Astrocyte (in vitro differentiated cells and primary cell): ENCODE measurements around the gene SLC36A3. TPM values are rescaled to one million over a fixed set of nuclear protein-coding genes. Genes with fewer than 3 reads are reported as not detected.

ENCODE experiments used
- DNase-seq: peaks from one replicate; pipeline ENCODE4 v3.0.0-alpha.2; 2010; ENCODE audit warnings: low read depth
- FAIRE-seq: peaks from 2 replicates; lab custom pipeline; 2011; peaks lifted over from hg19 to GRCh38; lab: Jason Lieb, UNC
- H2AFZ ChIP-seq: 2 replicates; pipeline ENCODE4 v1.6.0; 2012; ENCODE audit warnings: low read depth, low read length, inconsistent platforms
- H3K27ac ChIP-seq: 2 replicates; pipeline ENCODE4 v1.5.1; 2011; ENCODE audit warnings: low read depth, low read length, inconsistent platforms
- H3K27me3 ChIP-seq: 2 replicates; pipeline ENCODE4 v1.6.0; 2011; ENCODE audit warnings: low read length, inconsistent platforms; ENCODE audit not compliant: insufficient read depth
- H3K36me3 ChIP-seq: 2 replicates; pipeline ENCODE4 v1.5.1; 2011; ENCODE audit warnings: low read length, inconsistent platforms; ENCODE audit not compliant: insufficient read depth
- H3K4me1 ChIP-seq: 2 replicates; pipeline ENCODE4 v1.5.1; 2011; ENCODE audit warnings: low read length, inconsistent platforms; ENCODE audit not compliant: insufficient read depth
- H3K4me2 ChIP-seq: 2 replicates; pipeline ENCODE4 v1.6.0; 2012; ENCODE audit warnings: low read length, inconsistent platforms
- H3K4me3 ChIP-seq: 2 replicates; pipeline ENCODE4 v1.5.1; 2011; ENCODE audit warnings: low read depth, mild to moderate bottlenecking, low read length, inconsistent platforms; ENCODE audit not compliant: insufficient read depth
- H3K79me2 ChIP-seq: 2 replicates; pipeline ENCODE4 v1.6.0; 2012; ENCODE audit warnings: mild to moderate bottlenecking, low read length, inconsistent platforms; ENCODE audit not compliant: insufficient read depth
- H3K9ac ChIP-seq: 2 replicates; pipeline ENCODE4 v1.6.0; 2012; ENCODE audit warnings: mild to moderate bottlenecking, low read length, inconsistent platforms
- H3K9me3 ChIP-seq: 2 replicates; pipeline ENCODE4 v1.5.1; 2012; ENCODE audit warnings: low read depth, mild to moderate bottlenecking, low read length, inconsistent platforms; ENCODE audit not compliant: insufficient read depth
- H4K20me1 ChIP-seq: 2 replicates; pipeline ENCODE4 v1.6.0; 2012; ENCODE audit warnings: low read length, inconsistent platforms; ENCODE audit not compliant: insufficient read depth
- H3K27ac Mint-ChIP-seq: one replicate; pipeline ENCODE4 v1.8.0; 2021; ENCODE audit warnings: mild to moderate bottlenecking, mixed read lengths; ENCODE audit not compliant: unreplicated experiment
- H3K27me3 Mint-ChIP-seq: one replicate; pipeline ENCODE4 v1.8.0; 2021; ENCODE audit warnings: low read depth, mixed read lengths; ENCODE audit not compliant: unreplicated experiment
- H3K36me3 Mint-ChIP-seq: one replicate; pipeline ENCODE4 v1.8.0; 2021; ENCODE audit warnings: low read depth, mixed read lengths; ENCODE audit not compliant: unreplicated experiment
- H3K4me1 Mint-ChIP-seq: one replicate; pipeline ENCODE4 v1.8.0; 2021; ENCODE audit warnings: low read depth, mixed read lengths; ENCODE audit not compliant: unreplicated experiment
- H3K4me3 Mint-ChIP-seq: one replicate; pipeline ENCODE4 v1.8.0; 2021; ENCODE audit warnings: mild to moderate bottlenecking, moderate library complexity, mixed read lengths; ENCODE audit not compliant: unreplicated experiment
- H3K9me3 Mint-ChIP-seq: one replicate; pipeline ENCODE4 v1.8.0; 2021; ENCODE audit warnings: mild to moderate bottlenecking, mixed read lengths; ENCODE audit not compliant: unreplicated experiment
- EZH2 ChIP-seq: IDR thresholded peaks from 2 replicates; pipeline ENCODE4 v1.6.1; 2012; ENCODE audit warnings: mild to moderate bottlenecking, low read length, inconsistent platforms; ENCODE audit not compliant: insufficient read depth
- total RNA-seq: library from RNA; stranded (reverse); gene quantifications from 2 replicates; pipeline ENCODE4 v1.2.1, GENCODE V29; 2021
- TF ChIP-seq, protein P1 (sequence below): IDR thresholded peaks from 2 replicates; pipeline ENCODE4 v1.5.1; 2011; ENCODE audit warnings: low read depth, mild to moderate bottlenecking, inconsistent platforms, low read length, moderate library complexity; ENCODE audit not compliant: insufficient read depth

SLC36A3 gene
- total RNA-seq, 1 donor from 2014 or later = not detected

DNA sequence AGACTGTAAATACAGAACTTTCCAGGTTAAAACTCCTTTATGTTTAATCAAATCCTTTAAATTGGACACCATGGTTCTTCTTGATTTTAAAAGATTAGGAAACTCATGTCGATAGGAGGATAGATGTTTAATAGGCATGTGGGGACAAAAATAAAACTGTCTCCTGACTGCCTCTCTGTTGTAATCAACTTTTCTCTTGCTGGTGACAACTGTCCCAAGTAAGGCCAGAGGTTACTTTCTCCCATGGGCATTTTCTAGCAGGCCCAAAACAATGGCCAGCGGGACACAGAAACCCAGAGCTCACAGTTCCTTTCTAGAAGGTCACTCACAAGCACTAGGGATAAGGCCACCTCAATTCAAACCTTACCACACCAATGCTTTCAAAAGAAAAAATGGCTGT lies 29.3 kb upstream of the SLC36A3 start:
- no peaks in the 10 kb centered on the region for H3K79me2 ChIP-seq
- H3K4me1 Mint-ChIP-seq = no peaks in the 10 kb centered on the region
- no peaks in the 10 kb centered on the region for H3K9me3 ChIP-seq
- no peak overlapping the region for H3K27ac ChIP-seq
- DNase-seq = no peak
- H3K4me2 ChIP-seq = no peak overlapping the region
- H3K4me3 ChIP-seq = no peak overlapping the region
- H3K27me3 ChIP-seq = no peaks in the 10 kb centered on the region
- no peaks in the 10 kb centered on the region for H4K20me1 ChIP-seq
- no peaks in the 10 kb centered on the region for H3K36me3 Mint-ChIP-seq
- H3K27me3 Mint-ChIP-seq = peaks cover 3% of the 10 kb centered on the region
- no peak for TF ChIP-seq EZH2
- TF ChIP-seq, protein P1, sequence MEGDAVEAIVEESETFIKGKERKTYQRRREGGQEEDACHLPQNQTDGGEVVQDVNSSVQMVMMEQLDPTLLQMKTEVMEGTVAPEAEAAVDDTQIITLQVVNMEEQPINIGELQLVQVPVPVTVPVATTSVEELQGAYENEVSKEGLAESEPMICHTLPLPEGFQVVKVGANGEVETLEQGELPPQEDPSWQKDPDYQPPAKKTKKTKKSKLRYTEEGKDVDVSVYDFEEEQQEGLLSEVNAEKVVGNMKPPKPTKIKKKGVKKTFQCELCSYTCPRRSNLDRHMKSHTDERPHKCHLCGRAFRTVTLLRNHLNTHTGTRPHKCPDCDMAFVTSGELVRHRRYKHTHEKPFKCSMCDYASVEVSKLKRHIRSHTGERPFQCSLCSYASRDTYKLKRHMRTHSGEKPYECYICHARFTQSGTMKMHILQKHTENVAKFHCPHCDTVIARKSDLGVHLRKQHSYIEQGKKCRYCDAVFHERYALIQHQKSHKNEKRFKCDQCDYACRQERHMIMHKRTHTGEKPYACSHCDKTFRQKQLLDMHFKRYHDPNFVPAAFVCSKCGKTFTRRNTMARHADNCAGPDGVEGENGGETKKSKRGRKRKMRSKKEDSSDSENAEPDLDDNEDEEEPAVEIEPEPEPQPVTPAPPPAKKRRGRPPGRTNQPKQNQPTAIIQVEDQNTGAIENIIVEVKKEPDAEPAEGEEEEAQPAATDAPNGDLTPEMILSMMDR = no peak
- H2AFZ ChIP-seq = no peak overlapping the region
- H3K9ac ChIP-seq = no peak overlapping the region
- H3K4me3 Mint-ChIP-seq = no peak overlapping the region
- no peaks in the 10 kb centered on the region for H3K36me3 ChIP-seq
- no peaks in the 10 kb centered on the region for H3K4me1 ChIP-seq
- H3K9me3 Mint-ChIP-seq = no peaks in the 10 kb centered on the region
- H3K27ac Mint-ChIP-seq = no peak overlapping the region
- FAIRE-seq = no peak

DNA sequence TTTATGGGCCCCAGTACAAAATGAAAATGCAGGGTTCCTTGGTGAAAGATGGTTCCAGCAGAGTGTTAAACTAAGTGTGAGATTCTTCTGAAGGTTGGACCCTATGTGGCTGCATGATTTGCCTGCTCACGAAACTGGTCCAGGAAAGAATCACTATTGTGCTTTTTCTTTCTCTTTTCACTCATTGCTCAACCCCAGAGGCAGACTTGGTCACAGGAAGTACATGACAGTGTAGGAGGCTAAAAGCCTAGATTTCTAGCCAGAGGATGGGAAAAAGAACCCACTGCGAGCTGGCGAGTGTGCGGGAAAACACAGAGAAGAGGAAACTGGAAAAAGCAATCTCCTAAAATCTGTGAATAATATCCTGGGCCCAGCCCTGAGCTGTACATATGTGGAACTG lies 25.2 kb upstream of the SLC36A3 start:
- no peaks in the 10 kb centered on the region for H3K4me1 Mint-ChIP-seq

DNA sequence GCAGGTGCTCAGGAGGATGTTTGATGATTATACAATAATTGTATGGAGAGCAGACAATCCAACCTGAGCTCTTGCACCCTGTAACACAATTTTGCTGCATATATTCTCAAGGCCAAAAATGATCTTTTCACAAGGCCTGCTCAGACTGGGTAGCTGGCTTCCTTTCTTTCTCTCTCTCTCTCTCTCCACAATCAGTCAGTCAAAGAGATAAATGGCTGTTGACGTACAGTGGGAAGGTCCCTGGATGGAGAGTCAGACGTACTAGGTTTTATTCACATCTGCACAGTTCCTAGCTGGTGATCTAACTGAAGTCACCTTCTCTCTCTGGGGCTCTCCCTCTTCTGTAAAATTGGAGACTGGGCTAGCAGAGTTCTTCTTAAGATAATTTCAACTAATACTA lies 24.0 kb upstream of the SLC36A3 start:
- H3K79me2 ChIP-seq = no peaks in the 10 kb centered on the region
- H3K27ac Mint-ChIP-seq = no peak overlapping the region
- no peaks in the 10 kb centered on the region for H3K4me1 ChIP-seq
- no peaks in the 10 kb centered on the region for H3K36me3 ChIP-seq
- H3K4me1 Mint-ChIP-seq = no peaks in the 10 kb centered on the region
- no peak overlapping the region for H3K4me3 Mint-ChIP-seq
- H3K9me3 ChIP-seq = no peaks in the 10 kb centered on the region
- no peak overlapping the region for H3K27ac ChIP-seq
- no peak overlapping the region for H2AFZ ChIP-seq
- H3K9ac ChIP-seq = no peak overlapping the region
- no peak overlapping the region for H3K4me3 ChIP-seq
- DNase-seq = no peak
- no peak for FAIRE-seq
- H3K27me3 ChIP-seq = peaks cover 2% of the 10 kb centered on the region
- no peaks in the 10 kb centered on the region for H4K20me1 ChIP-seq
- no peaks in the 10 kb centered on the region for H3K36me3 Mint-ChIP-seq
- no peak overlapping the region for H3K4me2 ChIP-seq
- TF ChIP-seq, protein P1 = no peak
- TF ChIP-seq EZH2 = no peak
- H3K9me3 Mint-ChIP-seq = peaks cover 3% of the 10 kb centered on the region
- peaks cover 4% of the 10 kb centered on the region for H3K27me3 Mint-ChIP-seq

More for the DNA sequence above, 25.2 kb upstream of the SLC36A3 start:
- H3K4me2 ChIP-seq = no peak overlapping the region
- no peak overlapping the region for H2AFZ ChIP-seq
- H3K4me1 ChIP-seq = no peaks in the 10 kb centered on the region
- Mint-ChIP-seq H3K27ac (no peak overlapping the region), H3K9me3 (no peaks in the 10 kb centered on the region), H3K36me3 (no peaks in the 10 kb centered on the region), H3K27me3 (peaks cover 4% of the 10 kb centered on the region), H3K4me3 (no peak overlapping the region)
- H3K27me3 ChIP-seq = peaks cover 2% of the 10 kb centered on the region
- no peak for FAIRE-seq
- no peak overlapping the region for H3K9ac ChIP-seq
- no peaks in the 10 kb centered on the region for H3K36me3 ChIP-seq
- TF ChIP-seq, protein P1 = no peak
- TF ChIP-seq EZH2 = no peak
- H3K4me3 ChIP-seq = no peak overlapping the region
- no peak for DNase-seq
- H3K79me2 ChIP-seq = no peaks in the 10 kb centered on the region
- H3K9me3 ChIP-seq = no peaks in the 10 kb centered on the region
- H3K27ac ChIP-seq = no peak overlapping the region
- H4K20me1 ChIP-seq = no peaks in the 10 kb centered on the region
